Subcutaneous adipose tissue (tissue), 4 donors: ENCODE data around the gene NDUFB7. TPM values are rescaled to one million over a fixed set of nuclear protein-coding genes. Genes with fewer than 3 reads are reported as not detected.

Experiments
- total RNA-seq, 4 donors: library from RNA; depleted of rRNA; stranded (reverse); fragments of >200 nt; gene quantifications; one replicate each; pipeline ENCODE4 v1.1.0, GENCODE V29; 2016
- TF ChIP-seq, protein P1 (sequence below): fragments of 450-650 bp; IDR thresholded peaks from one replicate; pipeline ENCODE4 v1.5.1; 2016; ENCODE audit warnings: low read depth, mild to moderate bottlenecking, control low read depth, antibody characterized with exemption, moderate library complexity

Gene NDUFB7
- total RNA-seq, 4 donors from 2014 or later, result 293 to 484 (median 411) TPM

GRCh38 chr19:14577264-14577663 lies 5.4 kb upstream of the NDUFB7 start:
- TF ChIP-seq, protein P1, sequence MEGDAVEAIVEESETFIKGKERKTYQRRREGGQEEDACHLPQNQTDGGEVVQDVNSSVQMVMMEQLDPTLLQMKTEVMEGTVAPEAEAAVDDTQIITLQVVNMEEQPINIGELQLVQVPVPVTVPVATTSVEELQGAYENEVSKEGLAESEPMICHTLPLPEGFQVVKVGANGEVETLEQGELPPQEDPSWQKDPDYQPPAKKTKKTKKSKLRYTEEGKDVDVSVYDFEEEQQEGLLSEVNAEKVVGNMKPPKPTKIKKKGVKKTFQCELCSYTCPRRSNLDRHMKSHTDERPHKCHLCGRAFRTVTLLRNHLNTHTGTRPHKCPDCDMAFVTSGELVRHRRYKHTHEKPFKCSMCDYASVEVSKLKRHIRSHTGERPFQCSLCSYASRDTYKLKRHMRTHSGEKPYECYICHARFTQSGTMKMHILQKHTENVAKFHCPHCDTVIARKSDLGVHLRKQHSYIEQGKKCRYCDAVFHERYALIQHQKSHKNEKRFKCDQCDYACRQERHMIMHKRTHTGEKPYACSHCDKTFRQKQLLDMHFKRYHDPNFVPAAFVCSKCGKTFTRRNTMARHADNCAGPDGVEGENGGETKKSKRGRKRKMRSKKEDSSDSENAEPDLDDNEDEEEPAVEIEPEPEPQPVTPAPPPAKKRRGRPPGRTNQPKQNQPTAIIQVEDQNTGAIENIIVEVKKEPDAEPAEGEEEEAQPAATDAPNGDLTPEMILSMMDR, result no peak

GRCh38 chr19:14576363-14576762 lies 4.5 kb upstream of the NDUFB7 start:
- TF ChIP-seq, protein P1, result no peak

- TF ChIP-seq, protein P1, result no peak
Observed at GRCh38 chr19:14575428-14575980, 3.6 kb upstream of the NDUFB7 start.

DNA sequence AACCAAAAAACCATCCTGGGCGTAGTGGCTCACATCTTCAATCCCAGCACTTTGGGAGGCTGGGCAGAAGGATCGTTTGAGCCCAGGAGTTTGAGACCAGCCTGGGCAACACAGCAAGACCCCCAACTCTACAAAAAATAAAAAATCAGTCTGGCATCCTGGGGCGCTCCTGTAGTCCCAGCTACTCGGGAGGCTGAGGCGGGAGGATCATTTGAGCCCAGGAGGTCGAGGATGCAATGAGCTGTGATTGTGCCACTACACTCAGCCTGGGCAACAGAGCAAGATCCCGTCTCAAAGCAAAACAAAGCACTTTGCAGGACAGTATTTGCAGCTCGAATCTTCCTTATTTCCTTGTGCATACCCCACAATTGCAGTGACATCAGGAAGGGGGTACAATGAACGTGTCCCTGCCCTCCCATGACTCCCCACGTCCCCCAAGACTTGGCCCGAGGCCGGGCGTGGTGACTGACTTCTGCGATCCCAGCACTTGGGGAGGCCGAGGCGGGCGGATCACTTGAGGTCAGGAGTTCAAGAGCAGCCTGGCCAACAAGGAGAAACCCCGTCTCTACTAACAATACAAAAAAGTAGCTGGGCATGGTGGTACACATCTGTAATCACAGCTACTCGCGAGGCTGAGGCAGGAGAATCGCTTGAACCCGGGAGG lies 870 bp downstream of the NDUFB7 start:
- TF ChIP-seq, protein P1, result no peak

DNA sequence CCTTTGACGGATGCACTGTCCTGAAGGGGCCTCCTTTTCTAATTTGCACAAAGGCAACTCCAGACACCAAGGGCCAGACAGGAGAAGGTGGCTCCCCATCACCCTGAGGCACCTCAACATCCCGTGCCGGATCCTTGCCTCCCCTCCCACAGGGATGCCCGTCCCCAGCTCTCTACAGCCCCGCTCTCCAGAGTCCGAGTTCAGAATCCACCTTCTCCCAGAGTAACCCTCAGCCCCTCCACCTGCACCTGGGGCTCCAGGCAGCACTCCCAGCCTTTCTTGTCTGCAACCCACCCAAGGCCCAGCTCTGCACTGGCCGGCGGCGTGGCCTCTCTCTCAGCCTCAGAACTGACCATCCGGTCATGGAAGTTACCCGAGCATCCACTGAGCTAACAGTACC lies 4.8 kb downstream of the NDUFB7 start:
- TF ChIP-seq, protein P1, result no peak

DNA sequence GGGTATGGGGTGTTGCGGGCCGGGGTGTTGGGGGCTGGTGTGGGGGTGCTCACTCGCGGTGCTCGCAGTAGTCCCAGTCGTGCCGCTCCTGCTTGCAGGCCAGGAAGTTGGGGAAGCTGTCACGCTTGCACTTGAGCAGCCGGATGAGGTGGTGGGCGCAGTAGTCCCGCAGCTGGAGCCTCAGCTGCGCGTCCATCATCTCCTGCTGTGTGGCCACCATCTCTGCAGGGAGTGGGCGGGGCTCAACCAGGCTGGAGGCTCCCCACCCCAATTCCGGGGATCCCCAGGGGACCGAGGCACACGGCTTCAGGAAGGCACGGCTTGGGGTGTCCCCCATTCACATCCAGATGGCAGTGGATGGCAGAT lies 5.2 kb downstream of the NDUFB7 start:
- TF ChIP-seq, protein P1, result no peak

- TF ChIP-seq, protein P1, result no peak
Observed at GRCh38 chr19:14565765-14566711, 5.8 kb downstream of the NDUFB7 start.
